ENCODE results near the gene SHLD2. TPM values are rescaled to one million over a fixed set of nuclear protein-coding genes. Genes with fewer than 3 reads are reported as not detected.

Gene SHLD2
- total RNA-seq, 4 donors from 2014 or later = 7.2 to 15.2 (median 12.3) TPM

Other genes starting within 250 kb of the SHLD2 start
- gene MMRN2, start 137.6 kb upstream of the SHLD2 start, total RNA-seq = 10 to 100 TPM; 14.6 to 34.8 (median 25.8) TPM
- 1 to 10 TPM; 2.0 to 9.9 (median 3.0) TPM for gene SNCG, start 136.6 kb upstream of the SHLD2 start, total RNA-seq
- 10 to 100 TPM; 20.1 to 51.2 (median 31.0) TPM for gene ADIRF, start 126.7 kb upstream of the SHLD2 start, total RNA-seq
- gene FAM25A, start 74.9 kb upstream of the SHLD2 start, total RNA-seq = not detected
- gene GLUD1, start 363 bp upstream of the SHLD2 start, total RNA-seq = 10 to 100 TPM; 69.2 to 80.1 (median 77.2) TPM
- gene NUTM2A, start 130.2 kb downstream of the SHLD2 start, total RNA-seq = 1 to 10 TPM in 1 of 4 donors, under 1 TPM in 3; 0.35 to 1.1 (median 0.55) TPM

Data from gastrocnemius medialis (tissue), 4 donors.